OCI-LY3 (cell line): Measurements from ENCODE around the gene GDF3.
A peak's percentile ranks its signal among the peaks of the same experiment; 100 is the strongest.

ENCODE experiments used
- EZH2phosphoT487 ChIP-seq: fragments of 200-600 bp; shearing (Covaris generic); IDR thresholded peaks from 2 replicates; pipeline ENCODE4 v1.6.1; 2018; ENCODE audit warnings: antibody characterized with exemption, mixed run types, low read depth
- TF ChIP-seq, protein P1 (sequence below): fragments of 200-600, 300-600 bp; sonication (generic); IDR thresholded peaks from 2 replicates; pipeline ENCODE4 v1.5.1; 2014; ENCODE audit warnings: antibody characterized with exemption, low read length, low read depth

DNA sequence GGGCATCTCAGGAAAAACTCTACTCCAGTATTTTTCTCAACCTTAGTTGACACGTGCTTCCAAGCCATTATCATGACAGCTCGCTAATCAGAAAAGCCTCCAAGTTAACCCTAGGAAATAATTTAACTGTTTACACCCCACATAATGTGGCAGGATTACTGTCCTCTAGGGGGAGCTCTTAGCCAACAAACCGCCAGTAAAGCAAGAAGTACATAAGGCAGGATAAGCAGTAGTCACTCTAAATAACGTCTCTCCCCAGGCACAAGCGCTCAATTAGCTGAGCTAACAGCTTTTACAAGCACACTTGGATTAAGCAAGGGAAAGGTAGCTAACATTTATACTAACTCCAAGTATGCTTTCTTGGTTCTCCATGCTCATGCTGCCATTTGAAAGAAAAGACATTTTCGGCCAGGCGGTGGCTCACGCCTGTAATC lies 52.7 kb downstream of the GDF3 start:
- TF ChIP-seq, protein P1, sequence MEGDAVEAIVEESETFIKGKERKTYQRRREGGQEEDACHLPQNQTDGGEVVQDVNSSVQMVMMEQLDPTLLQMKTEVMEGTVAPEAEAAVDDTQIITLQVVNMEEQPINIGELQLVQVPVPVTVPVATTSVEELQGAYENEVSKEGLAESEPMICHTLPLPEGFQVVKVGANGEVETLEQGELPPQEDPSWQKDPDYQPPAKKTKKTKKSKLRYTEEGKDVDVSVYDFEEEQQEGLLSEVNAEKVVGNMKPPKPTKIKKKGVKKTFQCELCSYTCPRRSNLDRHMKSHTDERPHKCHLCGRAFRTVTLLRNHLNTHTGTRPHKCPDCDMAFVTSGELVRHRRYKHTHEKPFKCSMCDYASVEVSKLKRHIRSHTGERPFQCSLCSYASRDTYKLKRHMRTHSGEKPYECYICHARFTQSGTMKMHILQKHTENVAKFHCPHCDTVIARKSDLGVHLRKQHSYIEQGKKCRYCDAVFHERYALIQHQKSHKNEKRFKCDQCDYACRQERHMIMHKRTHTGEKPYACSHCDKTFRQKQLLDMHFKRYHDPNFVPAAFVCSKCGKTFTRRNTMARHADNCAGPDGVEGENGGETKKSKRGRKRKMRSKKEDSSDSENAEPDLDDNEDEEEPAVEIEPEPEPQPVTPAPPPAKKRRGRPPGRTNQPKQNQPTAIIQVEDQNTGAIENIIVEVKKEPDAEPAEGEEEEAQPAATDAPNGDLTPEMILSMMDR = peak; percentile 70
- TF ChIP-seq EZH2phosphoT487 = no peak
